ENCODE results near the gene MEGF6.
A peak's percentile ranks its signal among the peaks of the same experiment; 100 is the strongest.

MEGF6 gene

GRCh38 chr1:3534803-3535637, 76.3 kb downstream of the MEGF6 start:
- no peak for DNase-seq

- no peak for DNase-seq
Observed at GRCh38 chr1:3533067-3534048, 78.0 kb downstream of the MEGF6 start.

GRCh38 chr1:3531928-3532327, 79.4 kb downstream of the MEGF6 start:
- DNase-seq, result no peak

DNA sequence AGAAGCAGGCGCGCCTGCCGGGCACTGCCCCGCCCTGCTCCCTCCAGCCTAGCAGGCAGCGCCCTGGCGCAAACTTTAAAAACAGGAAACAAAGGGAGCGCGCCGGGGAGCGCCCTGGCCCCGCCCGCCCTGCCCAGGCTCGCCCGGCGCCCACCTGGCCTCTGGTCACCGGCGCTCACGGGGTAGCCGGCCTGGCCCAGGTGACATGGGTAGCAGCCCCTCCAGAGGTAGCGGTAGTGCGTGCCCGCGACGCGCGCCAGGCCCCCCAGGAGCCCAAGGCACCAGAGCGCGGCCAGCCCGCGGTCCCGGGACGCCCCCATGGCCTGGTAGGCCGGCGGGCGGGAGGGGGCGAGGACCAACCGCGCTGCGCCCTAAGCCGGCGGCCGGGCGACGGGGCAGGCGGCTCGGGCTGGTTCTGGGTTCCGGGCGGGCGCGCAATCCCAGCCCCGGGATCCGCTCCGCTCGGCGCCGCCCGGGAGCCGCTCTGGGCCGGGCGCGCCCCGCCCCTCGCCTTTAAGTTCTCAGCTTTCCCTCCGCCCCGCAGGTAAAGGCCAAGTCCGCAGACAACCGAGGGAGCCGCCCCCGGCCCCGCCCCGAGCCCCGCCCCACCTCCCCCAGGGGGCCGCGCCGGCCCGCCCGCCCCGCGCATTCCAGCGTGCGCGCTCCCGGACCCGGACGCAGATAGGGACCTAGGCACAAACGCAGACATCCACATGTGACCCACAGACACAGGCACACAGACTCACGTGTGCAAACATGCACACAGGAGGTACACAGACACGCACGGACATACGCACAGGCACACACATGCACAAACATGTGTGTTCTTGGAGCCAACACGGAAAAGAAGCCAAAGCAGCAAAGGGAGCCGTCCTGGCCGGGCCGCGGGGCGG, 80.1 kb downstream of the MEGF6 start:
- peak; percentile 74 for DNase-seq

DNA sequence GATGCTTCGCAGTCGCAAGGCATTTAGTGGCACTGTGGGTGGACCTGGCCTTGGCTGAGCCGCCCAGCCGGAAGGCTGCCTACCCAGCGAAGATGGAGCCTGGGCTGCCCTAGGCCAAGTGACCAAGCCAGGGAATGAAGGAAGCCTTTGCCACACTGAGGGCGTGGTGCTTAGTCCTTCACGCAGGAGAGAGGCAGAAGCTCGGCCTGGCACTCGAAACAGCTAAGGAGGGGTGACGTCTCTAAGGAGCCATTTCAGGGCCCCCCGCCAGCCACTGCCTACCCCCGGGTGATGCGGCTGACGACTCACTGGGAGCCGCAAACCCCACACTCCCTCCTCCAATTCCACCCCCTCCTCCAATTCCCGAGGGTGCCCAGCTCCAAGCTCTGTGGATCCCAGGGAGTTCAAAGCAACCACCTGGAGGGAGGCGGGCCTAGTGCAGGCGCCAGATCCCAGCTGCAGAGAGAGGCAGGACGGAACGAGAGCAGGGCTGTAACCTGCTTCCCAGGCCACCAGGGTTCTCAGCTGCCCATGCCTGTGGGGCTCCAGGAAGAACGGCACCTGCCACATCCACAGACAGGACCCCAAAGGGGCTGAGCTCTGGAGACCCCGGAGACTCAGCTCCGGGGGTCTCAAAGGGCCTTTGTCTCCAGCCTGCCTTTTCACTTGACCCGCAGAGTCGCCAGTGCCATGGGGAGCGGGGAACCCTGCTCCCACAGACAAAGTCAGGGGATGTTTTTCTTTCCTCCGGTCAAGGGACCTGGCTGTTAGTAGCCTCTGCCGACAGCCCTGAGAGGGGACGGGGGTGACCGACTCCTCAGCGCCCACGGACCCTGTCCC, 81.0 kb downstream of the MEGF6 start:
- DNase-seq, result no peak

DNA sequence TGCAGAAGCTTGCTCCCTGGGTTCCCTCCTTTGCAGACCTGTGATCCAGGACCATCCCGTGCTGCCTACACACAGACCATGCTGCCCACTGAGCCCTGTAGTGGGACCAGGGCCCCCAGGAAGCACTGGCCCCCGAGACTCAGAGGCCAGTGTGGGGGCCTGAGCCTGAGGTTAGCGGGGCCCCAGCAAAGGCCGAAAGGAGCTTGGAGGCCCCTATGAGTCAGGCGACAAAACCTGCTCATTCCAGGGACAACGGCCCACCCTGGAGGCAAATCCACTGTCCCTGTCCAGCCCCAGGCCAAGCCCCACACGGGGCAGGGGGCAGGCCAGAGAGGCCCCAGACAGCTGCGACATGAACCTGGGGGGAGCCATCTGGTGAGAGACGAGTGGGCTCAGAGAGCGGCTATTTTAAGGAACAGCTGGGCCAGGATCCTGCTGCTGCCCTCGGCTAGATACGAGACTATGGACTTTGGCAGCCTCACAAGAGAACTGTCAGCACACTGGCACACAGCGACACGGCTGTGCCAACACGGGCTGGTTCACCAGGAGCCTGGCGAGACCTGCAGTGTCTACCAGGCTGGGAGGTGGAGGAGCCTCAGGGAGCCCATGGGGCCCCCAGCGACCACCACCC, 82.1 kb downstream of the MEGF6 start:
- no peak for DNase-seq

DNA sequence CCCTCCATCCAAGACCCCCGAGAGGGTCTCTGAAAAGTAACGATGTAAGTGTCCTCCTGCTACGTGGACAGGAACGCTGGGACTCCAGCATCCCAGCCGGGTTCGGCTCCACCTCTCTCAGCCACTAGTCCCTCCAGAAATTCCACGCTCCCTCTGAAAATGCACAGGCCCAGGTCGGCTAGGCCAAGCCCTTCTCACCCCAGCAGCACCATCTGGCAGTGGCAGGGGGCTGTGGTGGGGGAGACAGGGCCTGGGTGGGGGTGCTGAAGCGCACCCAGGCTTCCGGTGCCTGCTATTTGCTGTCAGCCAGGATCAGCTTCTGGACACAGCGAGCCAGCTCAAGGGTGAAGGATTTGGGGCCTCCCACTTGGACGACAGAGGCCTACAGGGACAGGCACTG, 83.5 kb downstream of the MEGF6 start:
- DNase-seq, result no peak

GRCh38 chr1:3525551-3526482, 85.5 kb downstream of the MEGF6 start:
- no peak for DNase-seq

DNA sequence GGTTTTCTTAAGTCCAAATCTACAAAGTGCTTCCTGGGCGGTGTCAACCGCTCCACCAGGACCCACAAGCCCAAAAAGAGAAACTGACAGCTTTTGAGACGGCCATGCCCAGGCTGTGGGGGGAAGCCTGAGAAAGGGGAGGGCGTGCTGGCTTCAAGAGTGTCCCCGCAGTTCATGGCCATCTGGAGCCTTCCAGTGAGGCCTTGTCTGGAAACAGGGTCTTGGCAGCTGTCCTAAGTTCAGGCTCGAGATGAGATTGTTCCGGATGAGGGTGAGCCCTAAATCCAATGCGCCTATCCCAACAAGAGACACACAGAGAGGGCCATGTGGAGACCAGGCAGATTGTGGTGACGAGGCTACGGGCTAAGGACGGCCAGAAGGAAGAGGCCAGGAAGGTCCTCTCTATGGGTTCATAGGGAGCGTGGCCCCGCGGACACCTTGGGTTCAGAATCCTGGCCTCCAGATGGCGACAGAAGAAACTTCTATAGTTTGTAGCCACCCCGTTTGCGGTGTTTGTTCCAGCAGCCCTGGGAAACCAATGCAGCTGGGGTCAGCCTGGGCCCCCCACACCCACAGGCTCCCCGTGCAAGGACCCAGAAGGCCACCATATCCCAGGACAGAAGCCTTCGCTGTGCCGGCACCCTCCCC, 86.6 kb downstream of the MEGF6 start:
- DNase-seq, result no peak

- no peak for DNase-seq
Observed at GRCh38 chr1:3523980-3524379, 87.3 kb downstream of the MEGF6 start.

DNA sequence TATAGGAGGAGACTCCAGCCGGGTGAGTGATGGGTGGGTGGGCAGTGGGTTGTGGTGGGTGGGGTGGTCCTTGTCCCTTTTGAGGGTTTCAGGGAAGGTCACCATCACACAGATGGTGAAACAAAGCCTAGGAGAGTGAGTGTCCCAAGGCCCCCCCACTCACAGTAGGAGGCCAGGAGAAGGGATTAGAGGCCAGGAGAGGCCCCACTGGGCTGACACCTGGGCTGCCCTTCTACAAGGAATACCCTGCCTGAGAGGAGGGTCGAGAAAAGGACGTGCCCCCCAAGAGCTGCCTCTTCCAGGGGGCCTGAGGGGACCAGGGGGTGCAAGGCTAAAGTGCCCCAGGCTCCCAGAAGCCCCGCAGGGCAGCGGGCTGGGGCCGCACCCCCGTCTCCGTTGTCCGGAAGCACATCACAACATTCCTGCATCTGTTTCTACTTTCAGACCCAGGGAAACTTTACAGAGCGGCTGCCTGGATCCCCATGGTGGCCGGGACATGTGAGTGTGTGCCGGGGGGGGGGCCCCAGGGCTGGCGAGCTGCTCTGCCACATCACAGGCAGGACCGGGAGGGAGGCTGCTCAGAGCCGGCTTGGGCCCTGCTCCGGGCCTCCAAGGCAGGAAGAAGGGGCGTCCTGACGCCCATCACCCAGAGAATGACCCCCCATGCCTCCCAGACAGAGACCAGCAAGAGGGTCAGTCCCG, 88.6 kb downstream of the MEGF6 start:
- peak; percentile 88 for DNase-seq

DNA sequence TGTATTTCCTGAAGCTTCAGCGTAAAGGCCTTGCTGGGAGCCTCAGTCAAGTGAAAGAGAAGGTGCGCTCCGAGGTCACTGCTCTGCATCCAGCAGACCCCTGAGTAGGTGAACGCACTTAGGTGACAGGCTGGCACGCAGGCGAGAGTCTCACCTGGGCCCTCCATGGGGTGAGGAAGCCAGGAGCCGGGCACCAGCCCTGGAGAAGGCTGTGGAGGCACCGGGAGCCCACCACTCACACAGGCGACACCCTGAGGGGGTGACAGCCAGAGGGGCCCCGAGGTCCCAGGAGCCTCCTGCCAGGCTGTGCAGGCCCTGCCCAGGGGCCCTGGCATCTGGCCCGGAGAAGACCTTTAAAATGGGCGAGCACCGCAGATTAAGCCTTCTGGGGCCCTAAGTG, 89.2 kb downstream of the MEGF6 start:
- DNase-seq, result no peak

GRCh38 chr1:3521426-3521825, 89.9 kb downstream of the MEGF6 start:
- DNase-seq, result no peak

DNA sequence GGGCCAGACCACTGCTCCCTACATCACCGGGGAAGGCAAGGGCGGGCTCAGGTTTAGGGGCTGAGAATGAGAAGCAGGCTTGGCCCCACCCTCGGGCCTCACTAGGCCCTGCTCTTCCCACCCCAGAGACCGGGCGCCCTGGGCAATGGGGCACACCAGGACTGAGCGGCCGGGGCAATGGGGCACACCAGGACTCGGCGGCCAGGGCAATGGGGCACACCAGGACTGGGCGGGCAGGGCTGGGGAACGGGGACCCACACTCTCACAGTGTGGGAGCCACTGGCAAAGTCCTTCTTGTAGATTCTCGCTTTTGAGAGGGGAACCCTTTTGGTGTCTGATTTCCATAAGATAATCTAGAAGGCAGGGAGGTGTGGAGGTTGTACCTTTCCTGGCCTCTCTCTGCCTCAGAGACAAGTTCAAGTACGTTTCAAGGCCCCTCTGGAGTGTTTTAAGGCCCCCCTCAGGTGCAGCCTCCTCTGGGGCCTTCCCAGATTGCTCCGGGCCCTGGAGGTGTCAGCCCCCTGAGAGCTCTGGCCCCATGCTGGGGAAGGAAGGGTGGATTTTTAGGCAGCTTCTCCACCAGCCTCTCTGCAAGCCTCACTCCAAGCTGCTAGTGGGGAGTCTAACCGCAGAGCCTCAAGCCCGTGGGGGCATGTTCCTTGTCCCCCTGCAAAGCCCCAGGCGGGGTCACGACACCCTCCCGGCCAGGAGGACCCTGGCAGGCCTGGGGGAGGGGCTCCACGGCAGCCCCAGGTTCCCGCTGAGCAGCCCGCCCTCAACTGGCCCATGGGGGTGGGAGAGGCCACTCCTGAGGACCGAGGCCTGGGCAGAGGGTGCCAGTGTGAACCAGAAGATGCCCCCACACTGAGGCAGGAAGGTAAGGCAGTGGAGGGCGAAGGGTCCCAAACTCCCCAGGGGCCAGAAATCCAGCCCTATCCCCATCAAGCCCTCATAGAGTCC, 90.6 kb downstream of the MEGF6 start:
- no peak for DNase-seq

- DNase-seq, result no peak
Observed at GRCh38 chr1:3519301-3519885, 91.9 kb downstream of the MEGF6 start.

DNA sequence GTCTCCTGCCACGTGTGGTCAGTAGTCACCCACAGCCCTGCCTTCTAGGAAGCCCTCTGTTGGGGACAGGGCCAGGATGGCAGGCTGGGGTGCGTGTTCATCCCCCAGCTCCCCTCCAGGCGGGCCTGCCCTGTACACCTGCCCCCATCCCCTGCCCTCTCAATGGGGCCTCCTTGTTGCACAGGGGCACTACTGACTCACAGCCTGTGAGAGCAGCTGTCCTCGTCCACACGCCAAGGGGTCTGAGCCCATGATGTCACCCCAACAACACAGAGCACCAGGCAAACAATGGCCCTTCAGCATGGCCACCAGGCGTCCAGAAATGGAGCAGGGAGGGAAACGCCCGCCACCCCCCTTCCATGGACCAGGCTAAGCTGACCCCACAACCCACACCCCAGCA, 92.6 kb downstream of the MEGF6 start:
- no peak for DNase-seq

DNA sequence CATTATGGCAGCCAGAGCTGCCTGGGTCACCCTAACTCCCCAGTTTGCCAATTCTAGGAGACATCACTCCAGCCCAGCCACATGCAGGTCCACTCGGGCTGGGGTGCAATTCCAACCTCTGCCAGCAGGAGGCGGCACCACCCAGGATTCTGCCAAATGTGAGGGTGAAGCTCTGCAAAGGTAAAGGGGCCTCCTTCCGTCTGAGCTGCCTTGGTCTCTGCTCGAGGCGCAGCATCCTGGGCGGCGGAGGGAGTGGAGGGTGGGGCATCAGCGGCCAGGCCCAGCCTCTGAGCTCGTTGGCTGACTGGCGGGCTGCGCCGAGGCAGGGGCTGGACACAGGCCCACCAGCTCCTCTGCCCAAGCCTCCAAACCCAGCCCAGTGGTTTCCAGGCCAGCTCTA, 93.1 kb downstream of the MEGF6 start:
- DNase-seq, result no peak
